Measurements from ENCODE around the gene METAP2.
"Not testable (repeated sequence)": the region's sequence is repeated elsewhere in the genome, so short reads cannot be mapped to it uniquely, and the experiment has no call there.

GRCh38 chr12:95482564-95482963 is 8.6 kb downstream of the METAP2 start:
- TF ChIP-seq CTCF, POLR2A (IDR thresholded peaks at IDR 0.05): not testable (repeated sequence)
